Measurements from ENCODE around the gene TAT.

- TF ChIP-seq YY1 (IDR thresholded peaks at IDR 0.05; ENCODE audit: insufficient read depth, insufficient read length) (no peak), SUZ12 (IDR thresholded peaks at IDR 0.05; ENCODE audit: extremely low read depth, insufficient read depth, insufficient read length) (no peak), ZNF274 (IDR thresholded peaks at IDR 0.05; ENCODE audit: low read depth, low read length) (no peak)
Observed at GRCh38 chr16:71573387-71574094, 3.4 kb downstream of the TAT start.
